T-cell (primary cell): Measurements from ENCODE around the gene INTS15. TPM values are rescaled to one million over a fixed set of nuclear protein-coding genes. Genes with fewer than 3 reads are reported as not detected.
A peak's percentile ranks its signal among the peaks of the same experiment; 100 is the strongest.

Experiments used
- ATAC-seq, 4 experiments: fragments of 200-7000 bp in 3 of 4; fragments of 150-1000 bp in 1 of 4; cut with Tn5 transposase; replicated peaks in 1 of 4; 1 replicate in 3 of 4; 2 replicates in 1 of 4; pipeline ENCODE4 v1.10.0; 2021; ENCODE audit warnings: moderate library complexity in 3 of 4, mild to moderate bottlenecking in 2 of 4, moderate number of reproducible peaks in 1 of 4
- CTCF ChIA-PET, 2 donors: fragments of 300-600 bp; sonication (Branson Sonifier 250); formaldehyde crosslinking; loops; one replicate each; lab custom pipeline; 2022; ENCODE audit warnings: antibody characterized with exemption in 2 of 2; lab: Charles Lee
- POLR2A ChIA-PET, 2 donors: fragments of 300-600 bp; sonication (Branson Sonifier 250); formaldehyde crosslinking; loops; one replicate each; lab custom pipeline; 2022; ENCODE audit warnings: antibody characterized with exemption in 2 of 2; lab: Charles Lee
- DNase-seq, 35 experiments: peaks; one replicate each; pipeline versions ENCODE4 v3.0.0 to v3.0.0-alpha.2; 2013 to 2023
- H3K27ac ChIP-seq: one replicate; pipeline ENCODE4 v1.5.1; 2013; ENCODE audit warnings: low read length
- H3K27me3 ChIP-seq, 2 experiments: replicated peaks in 1 of 2; 1 replicate in 1 of 2; 2 replicates in 1 of 2; pipeline versions ENCODE4 v1.6.1 to v1.7.0; 2013; ENCODE audit warnings: low read length in 1 of 2, mixed read lengths in 1 of 2; ENCODE audit not compliant: control insufficient read depth in 2 of 2, insufficient read depth in 2 of 2; ENCODE audit errors: extremely low read depth in 1 of 2
- H3K36me3 ChIP-seq, 2 donors: 1 replicate in 1 of 2; 2 replicates in 1 of 2; pipeline versions ENCODE4 v1.6.1 to v1.7.0; 2013; ENCODE audit warnings: low read length in 1 of 2; ENCODE audit not compliant: control insufficient read depth in 2 of 2, insufficient read depth in 1 of 2; ENCODE audit errors: extremely low read depth in 1 of 2
- H3K4me1 ChIP-seq, 2 experiments: 1 replicate in 1 of 2; 2 replicates in 1 of 2; pipeline versions ENCODE4 v1.6.1 to v1.7.0; 2013; ENCODE audit warnings: low read length in 2 of 2, mixed read lengths in 1 of 2; ENCODE audit not compliant: insufficient read depth in 2 of 2, control insufficient read depth in 1 of 2; ENCODE audit errors: extremely low read depth in 1 of 2
- H3K4me3 ChIP-seq, 2 donors: 1 replicate in 1 of 2; 2 replicates in 1 of 2; pipeline versions ENCODE4 v1.5.1 to v1.7.0; 2013; ENCODE audit warnings: mild to moderate bottlenecking in 2 of 2, low read length in 1 of 2, moderate library complexity in 1 of 2; ENCODE audit not compliant: control insufficient read depth in 1 of 2; ENCODE audit errors: extremely low read depth in 1 of 2
- H3K9me3 ChIP-seq: 2 replicates; pipeline ENCODE4 v1.7.0; 2013
- H3K27ac Mint-ChIP-seq, 2 donors: one replicate each; pipeline ENCODE4 v1.8.0; 2020 to 2021; ENCODE audit warnings: mild to moderate bottlenecking in 2 of 2, mixed read lengths in 2 of 2
- H3K27me3 Mint-ChIP-seq, 2 donors: one replicate each; pipeline ENCODE4 v1.8.0; 2021 to 2022; ENCODE audit warnings: mixed read lengths in 2 of 2
- H3K36me3 Mint-ChIP-seq: one replicate; pipeline ENCODE4 v1.8.0; 2021; ENCODE audit warnings: mixed read lengths
- H3K4me1 Mint-ChIP-seq, 3 donors: one replicate each; pipeline ENCODE4 v1.8.0; 2020 to 2022; ENCODE audit warnings: mixed read lengths in 3 of 3, mild to moderate bottlenecking in 1 of 3
- H3K4me3 Mint-ChIP-seq, 3 donors: one replicate each; pipeline ENCODE4 v1.8.0; 2020 to 2022; ENCODE audit warnings: mild to moderate bottlenecking in 3 of 3, mixed read lengths in 3 of 3, moderate library complexity in 3 of 3
- H3K9me3 Mint-ChIP-seq, 3 donors: one replicate each; pipeline ENCODE4 v1.8.0; 2020 to 2022; ENCODE audit warnings: mixed read lengths in 3 of 3
- WGBS: methylation state at CpG from one replicate; pipeline ENCODE4 v1.1.5; 2013; ENCODE audit warnings: missing lambda C conversion rate; ENCODE audit not compliant: insufficient coverage; 5-methylcytosine and 5-hydroxymethylcytosine counted together
- total RNA-seq, 35 experiments: library from RNA in 6 of 35; stranded (reverse) in 6 of 35; fragments of 120-200 nt in 1 of 35; gene quantifications; one replicate each; pipeline versions ENCODE4 v1.2.1 to v1.2.4 and lab custom pipeline; 2013 to 2026

INTS15 gene
- total RNA-seq, 5 donors from 2014 or later (not counting 1 experiment from before 2014, with no cell fraction given), result 48.3 to 65.9 (median 64.1) TPM

GRCh38 chr7:6608794-6609193, 19.0 kb downstream of the INTS15 start:
- ChIA-PET POLR2A (interaction anchor here in 1 of 2 donors (0.6 kb wide), 1 partner anchor 542 kb away, joined by 4 read pairs; no protein-coding TSS in a partner anchor), CTCF (interaction anchor here (0.6 kb wide), 5 partner anchors 18 to 1757 kb away, joined by 3 to 4 read pairs (median 4); no protein-coding TSS in a partner anchor)
- peaks cover 16 to 23% of the 10 kb centered on the region in 2 donors for H3K36me3 ChIP-seq
- Mint-ChIP-seq H3K27me3 (no peaks in the 10 kb centered on the region), H3K9me3 (no peaks in the 10 kb centered on the region), H3K36me3 (peaks cover 11% of the 10 kb centered on the region), H3K4me1 (peaks cover 0 to 16% (median 1%) of the 10 kb centered on the region in 3 donors), H3K27ac (no peak overlapping the region), H3K4me3 (no peak overlapping the region)
- H3K27ac ChIP-seq, result no peak overlapping the region
- H3K4me1 ChIP-seq, result peaks cover 0 to 3% of the 10 kb centered on the region in 2 experiments
- WGBS, result 98% methylated on average over 5 of the region's 12 CpGs
- H3K9me3 ChIP-seq, result no peaks in the 10 kb centered on the region
- no peak overlapping the region for H3K4me3 ChIP-seq
- DNase-seq (no peak), ATAC-seq (no peak)
- peaks cover 0 to 9% of the 10 kb centered on the region in 2 experiments for H3K27me3 ChIP-seq

GRCh38 chr7:6612819-6613218, 23.0 kb downstream of the INTS15 start:
- Histone ChIP-seq H3K4me1 (peaks cover 7 to 27% of the 10 kb centered on the region in 2 experiments), H3K27ac (no peak overlapping the region), H3K9me3 (no peaks in the 10 kb centered on the region), H3K4me3 (no peak overlapping the region), H3K27me3 (peaks cover 0 to 29% of the 10 kb centered on the region in 2 experiments), H3K36me3 (peaks cover 6 to 10% of the 10 kb centered on the region in 2 donors)
- Mint-ChIP-seq H3K36me3 (no peaks in the 10 kb centered on the region), H3K27ac (peak overlapping the region in 1 of 2 donors; percentile 47), H3K9me3 (no peaks in the 10 kb centered on the region), H3K4me3 (peak overlapping the region in 1 of 3 donors; percentile 14), H3K27me3 (peaks cover 0 to 6% of the 10 kb centered on the region in 2 donors), H3K4me1 (peaks cover 13 to 18% (median 13%) of the 10 kb centered on the region in 3 donors)
- 75% methylated on average over 5 of the region's 7 CpGs for WGBS
- ATAC-seq (no peak), DNase-seq (no peak)
- ChIA-PET POLR2A (interaction anchor here in 1 of 2 donors (0.6 kb wide), 1 partner anchor 1084 kb away, joined by 3 read pairs; no protein-coding TSS in a partner anchor), CTCF (interaction anchor here in 1 of 2 donors (0.6 to 0.7 kb wide), 2 partner anchors 20 to 414 kb away, joined by 3 read pairs; no protein-coding TSS in a partner anchor)

- Histone ChIP-seq H3K9me3 (no peaks in the 10 kb centered on the region), H3K4me3 (no peak overlapping the region), H3K36me3 (peaks cover 0 to 5% of the 10 kb centered on the region in 2 donors), H3K27me3 (peaks cover 0 to 29% of the 10 kb centered on the region in 2 experiments), H3K27ac (no peak overlapping the region), H3K4me1 (peaks cover 7 to 27% of the 10 kb centered on the region in 2 experiments)
- Mint-ChIP-seq H3K9me3 (no peaks in the 10 kb centered on the region), H3K4me1 (peaks cover 16 to 21% (median 16%) of the 10 kb centered on the region in 3 donors), H3K4me3 (peak overlapping the region in 2 of 3 donors; percentile 49 to 86), H3K36me3 (no peaks in the 10 kb centered on the region), H3K27ac (no peak overlapping the region), H3K27me3 (peaks cover 0 to 6% of the 10 kb centered on the region in 2 donors)
- DNase-seq (no peak), ATAC-seq (no peak)
- ChIA-PET CTCF (no interaction called here), POLR2A (no interaction called here)
- WGBS, result 42% methylated on average over 2 of the region's 2 CpGs
These were observed 23.9 kb downstream of the INTS15 start for GRCh38 chr7:6613706-6614105.

- ATAC-seq, result peak; percentile 47 to 68 (median 64)
- Histone ChIP-seq H3K9me3 (no peaks in the 10 kb centered on the region), H3K4me3 (peak within 1 kb of the TSS; percentile 54 to 67), H3K36me3 (peaks cover 0 to 2% of the 10 kb centered on the region in 2 donors), H3K4me1 (peaks cover 11 to 37% of the 10 kb centered on the region in 2 experiments), H3K27me3 (peaks cover 0 to 29% of the 10 kb centered on the region in 2 experiments), H3K27ac (no peak within 1 kb of the TSS)
- H3K36me3 Mint-ChIP-seq, result no peaks in the 10 kb centered on the region
- peak within 1 kb of the TSS; percentile 73 to 86 (median 82) for H3K4me3 Mint-ChIP-seq
- peaks cover 0 to 6% of the 10 kb centered on the region in 2 donors for H3K27me3 Mint-ChIP-seq
- WGBS, result 4% methylated on average over 68 of the region's 91 CpGs
- CTCF ChIA-PET, result no interaction called here
- H3K4me1 Mint-ChIP-seq, result peaks cover 26 to 34% (median 27%) of the 10 kb centered on the region in 3 donors
- POLR2A ChIA-PET, result no interaction called here
- peak in 6 of 35 experiments; percentile 15 to 34 (median 22) for DNase-seq
- H3K27ac Mint-ChIP-seq, result peak within 1 kb of the TSS; percentile 35 to 72
- no peaks in the 10 kb centered on the region for H3K9me3 Mint-ChIP-seq
These were observed 25.3 kb downstream of the INTS15 start, which contains the start of gene ZNF853 for GRCh38 chr7:6614953-6615722. Gene ZNF853 (plus strand): TSS chr7:6615610. CDS start chr7:6616175, 565 bp downstream.

- peaks cover 0 to 29% of the 10 kb centered on the region in 2 experiments for H3K27me3 ChIP-seq
- H3K27ac Mint-ChIP-seq, result no peak overlapping the region
- ATAC-seq, result peak; percentile 14 to 34 (median 22)
- peaks cover 33 to 42% (median 33%) of the 10 kb centered on the region in 3 donors for H3K4me1 Mint-ChIP-seq
- WGBS, result 8% methylated on average over 53 of the region's 63 CpGs
- peaks cover 0 to 6% of the 10 kb centered on the region in 2 donors for H3K27me3 Mint-ChIP-seq
- POLR2A ChIA-PET, result no interaction called here
- CTCF ChIA-PET, result no interaction called here
- no peak for DNase-seq
- H3K9me3 ChIP-seq, result no peaks in the 10 kb centered on the region
- H3K4me1 ChIP-seq, result peaks cover 11 to 45% of the 10 kb centered on the region in 2 experiments
- no peaks in the 10 kb centered on the region for H3K9me3 Mint-ChIP-seq
- peak overlapping the region; percentile 36 to 54 for H3K4me3 ChIP-seq
- H3K36me3 ChIP-seq, result no peaks in the 10 kb centered on the region
- H3K36me3 Mint-ChIP-seq, result no peaks in the 10 kb centered on the region
- no peak overlapping the region for H3K27ac ChIP-seq
- H3K4me3 Mint-ChIP-seq, result peak overlapping the region; percentile 57 to 70 (median 65)
These were observed 26.1 kb downstream of the INTS15 start for GRCh38 chr7:6615723-6616555.
